ENCODE results near the gene AADAT.

AADAT gene

GRCh38 chr4:170035845-170036244 is 53.9 kb downstream of the AADAT start:
- Histone ChIP-seq H3K79me2 (ENCODE audit: control insufficient read depth, insufficient read depth, low read length, unreplicated experiment) (no peaks in the 10 kb centered on the region), H3K4me1 (ENCODE audit: control insufficient read depth, insufficient read depth, low read length, unreplicated experiment) (no peaks in the 10 kb centered on the region), H2AFZ (ENCODE audit: low read length, unreplicated experiment) (no peak overlapping the region), H3K27me3 (ENCODE audit: insufficient read depth, low read length) (peaks cover 12% of the 10 kb centered on the region), H3K27ac (ENCODE audit: low read depth, low read length) (no peak overlapping the region), H3K36me3 (ENCODE audit: insufficient read depth, low read length) (no peaks in the 10 kb centered on the region), H3K4me3 (ENCODE audit: low read depth, low read length) (no peak overlapping the region)

- no peaks in the 10 kb centered on the region for H3K4me1 ChIP-seq (ENCODE audit: control insufficient read depth, insufficient read depth, low read length, unreplicated experiment)
- H2AFZ ChIP-seq (ENCODE audit: low read length, unreplicated experiment): no peak overlapping the region
- H3K36me3 ChIP-seq (ENCODE audit: insufficient read depth, low read length): no peaks in the 10 kb centered on the region
- peaks cover 6% of the 10 kb centered on the region; the same call in 1 of the 2 replicates for H3K27me3 ChIP-seq (ENCODE audit: insufficient read depth, low read length)
- no peak overlapping the region for H3K4me3 ChIP-seq (ENCODE audit: low read depth, low read length)
- no peaks in the 10 kb centered on the region for H3K79me2 ChIP-seq (ENCODE audit: control insufficient read depth, insufficient read depth, low read length, unreplicated experiment)
- no peak overlapping the region for H3K27ac ChIP-seq (ENCODE audit: low read depth, low read length)
These were observed 54.5 kb downstream of the AADAT start for GRCh38 chr4:170035231-170035630.

GRCh38 chr4:170033999-170034398 is 55.8 kb downstream of the AADAT start:
- Histone ChIP-seq H3K79me2 (ENCODE audit: control insufficient read depth, insufficient read depth, low read length, unreplicated experiment) (no peaks in the 10 kb centered on the region), H3K27me3 (ENCODE audit: insufficient read depth, low read length) (0 out of 2 replicates have a peak, but pooled peaks cover 4% of the 10 kb centered on the region), H2AFZ (ENCODE audit: low read length, unreplicated experiment) (no peak overlapping the region), H3K36me3 (ENCODE audit: insufficient read depth, low read length) (no peaks in the 10 kb centered on the region), H3K4me3 (ENCODE audit: low read depth, low read length) (no peak overlapping the region), H3K4me1 (ENCODE audit: control insufficient read depth, insufficient read depth, low read length, unreplicated experiment) (no peaks in the 10 kb centered on the region), H3K27ac (ENCODE audit: low read depth, low read length) (no peak overlapping the region)

GRCh38 chr4:170030121-170030520 is 59.6 kb downstream of the AADAT start:
- no peak overlapping the region for H3K27ac ChIP-seq (ENCODE audit: low read depth, low read length)
- no peak overlapping the region for H3K4me3 ChIP-seq (ENCODE audit: low read depth, low read length)
- H2AFZ ChIP-seq (ENCODE audit: low read length, unreplicated experiment): no peak overlapping the region
- no peaks in the 10 kb centered on the region for H3K79me2 ChIP-seq (ENCODE audit: control insufficient read depth, insufficient read depth, low read length, unreplicated experiment)
- no peaks in the 10 kb centered on the region for H3K36me3 ChIP-seq (ENCODE audit: insufficient read depth, low read length)
- H3K27me3 ChIP-seq (ENCODE audit: insufficient read depth, low read length): 0 out of 2 replicates have a peak, but pooled peaks cover 4% of the 10 kb centered on the region
- H3K4me1 ChIP-seq (ENCODE audit: control insufficient read depth, insufficient read depth, low read length, unreplicated experiment): no peaks in the 10 kb centered on the region

DNA sequence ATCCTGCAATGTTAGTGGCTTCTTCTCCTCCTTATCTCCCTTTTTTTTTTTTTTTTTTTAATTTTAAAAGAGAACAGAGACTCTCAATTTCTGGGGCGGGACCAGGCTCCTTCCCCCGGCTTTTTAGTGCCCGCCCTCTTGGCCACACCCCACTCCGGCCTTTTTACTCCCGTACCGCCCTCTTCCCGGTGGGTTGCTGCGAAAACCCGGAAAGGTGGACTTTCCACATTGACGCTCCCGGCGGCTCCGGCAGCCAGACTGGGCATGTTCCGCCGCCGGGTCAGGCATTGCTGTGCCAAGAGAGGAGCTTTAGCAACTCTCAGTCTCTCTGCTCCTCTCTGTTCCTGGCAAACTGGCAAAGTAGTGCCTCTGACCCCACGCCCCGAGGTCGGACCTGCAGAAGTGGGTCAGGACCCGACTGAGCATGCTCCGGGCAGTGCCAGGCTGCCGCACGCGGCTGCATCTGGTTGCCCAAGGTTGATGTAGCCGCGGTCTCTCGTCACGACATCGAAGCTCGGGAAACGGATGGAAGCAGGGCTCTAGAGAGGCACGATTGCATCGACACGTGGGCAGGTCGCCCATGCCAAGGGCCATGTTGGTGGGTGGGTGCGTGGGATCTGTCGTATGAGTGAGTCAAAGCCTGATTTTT is 62.5 kb downstream of the AADAT start:
- H3K79me2 ChIP-seq (ENCODE audit: control insufficient read depth, insufficient read depth, low read length, unreplicated experiment): no peaks in the 10 kb centered on the region
- H2AFZ ChIP-seq (ENCODE audit: low read length, unreplicated experiment): peak overlapping the region; percentile 49
- H3K36me3 ChIP-seq (ENCODE audit: insufficient read depth, low read length): no peaks in the 10 kb centered on the region
- no peaks in the 10 kb centered on the region for H3K4me1 ChIP-seq (ENCODE audit: control insufficient read depth, insufficient read depth, low read length, unreplicated experiment)
- H3K27me3 ChIP-seq (ENCODE audit: insufficient read depth, low read length): no peaks in the 10 kb centered on the region
- peak overlapping the region; percentile 96 for H3K4me3 ChIP-seq (ENCODE audit: low read depth, low read length)
- H3K27ac ChIP-seq (ENCODE audit: low read depth, low read length): peak overlapping the region; percentile 59

DNA sequence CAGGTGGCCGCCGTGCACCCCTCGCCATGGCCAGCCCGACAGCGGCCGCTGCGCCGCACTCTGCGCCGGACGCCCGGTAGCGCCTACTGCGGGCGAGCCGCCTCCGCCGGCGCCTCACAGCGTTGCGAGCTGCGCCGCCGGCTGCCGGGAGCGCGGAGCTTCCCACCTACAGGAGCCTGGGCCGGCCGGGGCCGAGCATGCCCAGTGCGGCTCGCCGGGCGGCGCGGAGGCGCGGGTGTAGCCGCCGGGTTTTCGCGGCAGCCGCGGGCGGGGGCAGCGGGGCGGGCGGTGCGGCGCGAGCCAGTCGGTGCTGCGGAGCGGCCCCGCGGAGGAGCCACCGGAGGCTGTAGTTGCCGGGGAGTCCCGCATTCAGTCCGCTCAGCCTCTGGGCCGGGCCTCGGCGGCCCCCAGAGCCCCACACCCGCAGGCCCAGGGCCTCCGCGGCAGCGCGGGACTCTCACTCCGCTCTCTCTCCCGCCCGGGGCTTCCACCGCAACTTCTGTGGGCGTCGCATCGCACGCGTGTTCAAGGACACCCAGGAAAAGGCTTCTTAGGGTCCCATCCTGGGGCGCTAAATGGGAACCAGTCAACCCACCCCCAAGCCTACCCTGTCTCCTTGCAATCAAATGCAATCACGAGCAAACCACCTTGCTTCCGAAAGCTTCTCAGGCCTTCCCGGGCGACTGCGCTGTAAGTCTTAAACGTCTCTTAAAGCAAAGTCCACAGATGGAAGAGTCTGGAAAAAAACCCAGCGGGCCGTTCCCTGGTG is 63.3 kb downstream of the AADAT start, which contains the start of gene MFAP3L:
TSS of gene MFAP3L (minus strand) at position 143 of the 769 bp plus-strand sequence. CDS start 20,518 bp downstream, outside the sequence.
- H3K4me3 ChIP-seq (ENCODE audit: low read depth, low read length): peak within 1 kb of the TSS; percentile 96

GRCh38 chr4:170025523-170026252 is 64.1 kb downstream of the AADAT start:
- H3K36me3 ChIP-seq (ENCODE audit: insufficient read depth, low read length): no peaks in the 10 kb centered on the region
- H3K27ac ChIP-seq (ENCODE audit: low read depth, low read length): no peak overlapping the region
- H3K4me1 ChIP-seq (ENCODE audit: control insufficient read depth, insufficient read depth, low read length, unreplicated experiment): no peaks in the 10 kb centered on the region
- peak overlapping the region; percentile 96 for H3K4me3 ChIP-seq (ENCODE audit: low read depth, low read length)
- H2AFZ ChIP-seq (ENCODE audit: low read length, unreplicated experiment): peak overlapping the region; percentile 94
- no peaks in the 10 kb centered on the region for H3K27me3 ChIP-seq (ENCODE audit: insufficient read depth, low read length)
- no peaks in the 10 kb centered on the region for H3K79me2 ChIP-seq (ENCODE audit: control insufficient read depth, insufficient read depth, low read length, unreplicated experiment)

More for the DNA sequence above, 63.3 kb downstream of the AADAT start, which contains the start of gene MFAP3L:
- Histone ChIP-seq H3K27me3 (ENCODE audit: insufficient read depth, low read length) (no peaks in the 10 kb centered on the region), H2AFZ (ENCODE audit: low read length, unreplicated experiment) (peak within 1 kb of the TSS; percentile 94), H3K27ac (ENCODE audit: low read depth, low read length) (peak within 1 kb of the TSS; percentile 59), H3K79me2 (ENCODE audit: control insufficient read depth, insufficient read depth, low read length, unreplicated experiment) (no peaks in the 10 kb centered on the region), H3K4me1 (ENCODE audit: control insufficient read depth, insufficient read depth, low read length, unreplicated experiment) (no peaks in the 10 kb centered on the region), H3K36me3 (ENCODE audit: insufficient read depth, low read length) (no peaks in the 10 kb centered on the region)

DNA sequence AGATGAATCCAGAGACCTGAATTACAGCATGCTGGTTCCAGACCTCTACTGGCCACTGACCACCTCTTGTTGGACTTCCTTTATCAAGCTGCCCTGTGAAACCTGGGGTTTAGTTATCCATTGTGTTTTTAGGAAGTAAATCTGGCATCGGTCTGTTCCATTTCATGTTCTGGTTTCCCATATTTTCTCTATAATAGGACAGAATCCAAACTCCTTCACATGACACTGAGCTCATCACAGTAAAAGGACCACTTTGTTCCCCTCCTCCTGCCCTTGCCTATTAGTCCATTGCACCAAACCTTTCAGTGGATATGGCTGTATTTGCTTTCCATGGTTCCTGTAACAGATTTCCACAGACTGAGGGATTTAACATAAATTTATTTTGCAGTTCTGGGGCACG is 67.5 kb downstream of the AADAT start:
- Histone ChIP-seq H3K4me1 (ENCODE audit: control insufficient read depth, insufficient read depth, low read length, unreplicated experiment) (no peaks in the 10 kb centered on the region), H3K36me3 (ENCODE audit: insufficient read depth, low read length) (no peaks in the 10 kb centered on the region), H3K27me3 (ENCODE audit: insufficient read depth, low read length) (no peaks in the 10 kb centered on the region), H3K27ac (ENCODE audit: low read depth, low read length) (no peak overlapping the region), H2AFZ (ENCODE audit: low read length, unreplicated experiment) (no peak overlapping the region), H3K79me2 (ENCODE audit: control insufficient read depth, insufficient read depth, low read length, unreplicated experiment) (no peaks in the 10 kb centered on the region), H3K4me3 (ENCODE audit: low read depth, low read length) (no peak overlapping the region)

DNA sequence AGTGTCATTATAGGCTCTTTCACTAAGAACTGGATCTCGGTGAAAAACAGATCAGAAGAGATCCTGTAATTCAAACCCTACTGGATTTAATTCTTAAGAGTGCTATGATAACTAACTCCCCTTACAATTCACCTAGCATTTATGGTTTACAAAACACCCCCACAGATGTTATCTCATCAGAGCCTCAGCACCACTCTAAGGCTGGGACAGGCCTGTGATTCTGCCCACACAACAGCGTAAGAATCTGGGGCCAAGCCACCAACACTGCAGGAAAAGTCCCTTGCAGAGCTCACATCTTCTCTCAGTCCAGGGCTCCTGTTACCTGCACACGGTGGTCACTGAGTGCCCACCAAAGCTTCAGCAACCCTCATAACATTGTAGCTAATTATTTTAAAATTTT is 72.5 kb downstream of the AADAT start:
- H3K4me3 ChIP-seq (ENCODE audit: low read depth, low read length): no peak overlapping the region
- H3K79me2 ChIP-seq (ENCODE audit: control insufficient read depth, insufficient read depth, low read length, unreplicated experiment): no peaks in the 10 kb centered on the region
- H3K27me3 ChIP-seq (ENCODE audit: insufficient read depth, low read length): no peaks in the 10 kb centered on the region
- H3K4me1 ChIP-seq (ENCODE audit: control insufficient read depth, insufficient read depth, low read length, unreplicated experiment): no peaks in the 10 kb centered on the region
- H3K36me3 ChIP-seq (ENCODE audit: insufficient read depth, low read length): no peaks in the 10 kb centered on the region
- no peak overlapping the region for H2AFZ ChIP-seq (ENCODE audit: low read length, unreplicated experiment)
- no peak overlapping the region for H3K27ac ChIP-seq (ENCODE audit: low read depth, low read length)

GRCh38 chr4:170015285-170015684 is 74.5 kb downstream of the AADAT start:
- Histone ChIP-seq H3K4me3 (ENCODE audit: low read depth, low read length) (no peak overlapping the region), H3K27me3 (ENCODE audit: insufficient read depth, low read length) (no peaks in the 10 kb centered on the region), H2AFZ (ENCODE audit: low read length, unreplicated experiment) (no peak overlapping the region), H3K27ac (ENCODE audit: low read depth, low read length) (no peak overlapping the region), H3K79me2 (ENCODE audit: control insufficient read depth, insufficient read depth, low read length, unreplicated experiment) (no peaks in the 10 kb centered on the region), H3K4me1 (ENCODE audit: control insufficient read depth, insufficient read depth, low read length, unreplicated experiment) (no peaks in the 10 kb centered on the region), H3K36me3 (ENCODE audit: insufficient read depth, low read length) (no peaks in the 10 kb centered on the region)

Measured in ACC112 (cell line).